BLaER1 treated with 17β-estradiol and CSF1 and Interleukin-3, amounts not matched to agents 10 nM and 100 nM (cell line): ENCODE results near the gene DNAJC30.
"Not testable (repeated sequence)": the region's sequence is repeated elsewhere in the genome, so short reads cannot be mapped to it uniquely, and the experiment has no call there.

Experiments
- H3K27ac ChIP-seq, 11 experiments: shearing (Covaris generic); formaldehyde crosslinking; 2 replicates each; pipeline ENCODE4 v1.8.1; 2022
- H3K27me3 ChIP-seq, 11 experiments: shearing (Covaris generic); formaldehyde crosslinking; 2 replicates each; pipeline ENCODE4 v1.8.1; 2022
- H3K36me3 ChIP-seq, 11 experiments: shearing (Covaris generic); formaldehyde crosslinking; 2 replicates each; pipeline ENCODE4 v1.8.1; 2022
- H3K4me1 ChIP-seq, 10 experiments: shearing (Covaris generic); formaldehyde crosslinking; 2 replicates each; pipeline ENCODE4 v1.8.1; 2022
- H3K4me2 ChIP-seq, 11 experiments: shearing (Covaris generic); formaldehyde crosslinking; 2 replicates each; pipeline ENCODE4 v1.8.1; 2022
- H3K4me3 ChIP-seq, 10 experiments: shearing (Covaris generic); formaldehyde crosslinking; 2 replicates each; pipeline ENCODE4 v1.8.1; 2022
- H3K9ac ChIP-seq, 11 experiments: shearing (Covaris generic); formaldehyde crosslinking; 2 replicates each; pipeline ENCODE4 v1.8.1; 2022
- H3K9me3 ChIP-seq, 11 experiments: shearing (Covaris generic); formaldehyde crosslinking; replicated peaks in 1 of 11; 2 replicates each; pipeline ENCODE4 v1.8.1; 2022
- H4K20me1 ChIP-seq, 11 experiments: shearing (Covaris generic); formaldehyde crosslinking; 2 replicates each; pipeline ENCODE4 v1.8.1; 2022
- Cebpa-rat ChIP-seq, 11 experiments: shearing (Covaris generic); IDR thresholded peaks; 2 replicates each; pipeline ENCODE4 v1.8.1; 2022

The DNAJC30 gene

GRCh38 chr7:73721377-73721817, 38.1 kb upstream of the DNAJC30 start:
- Histone ChIP-seq H3K27ac (no peak overlapping the region; a peak in 1 of 22 replicates), H3K9ac (no peak overlapping the region), H3K4me2 (peak overlapping the region in 7 of 11 experiments; percentile 5 to 100 (median 68); a peak in 14 of 22 replicates), H3K4me3 (no peak overlapping the region), H3K9me3 (no peaks in the 10 kb centered on the region), H3K4me1 (peaks cover 25 to 59% (median 50%) of the 10 kb centered on the region in 10 experiments), H3K27me3 (peaks cover 38 to 79% (median 48%) of the 10 kb centered on the region in 11 experiments), H4K20me1 (peaks cover 15 to 65% (median 38%) of the 10 kb centered on the region in 11 experiments; a peak in 21 of 22 replicates), H3K36me3 (no peaks in the 10 kb centered on the region)
- no peak for TF ChIP-seq Cebpa-rat (IDR thresholded peaks at IDR 0.05)

- H3K9me3 ChIP-seq, H3K4me3 ChIP-seq, H3K36me3 ChIP-seq: not testable (repeated sequence)
- Histone ChIP-seq H3K4me2 (peak overlapping the region in 8 of 11 experiments; percentile 64 to 100 (median 78); a peak in 14 of 22 replicates), H3K4me1 (peaks cover 35 to 69% (median 60%) of the 10 kb centered on the region in 10 experiments), H3K27me3 (peaks cover 48 to 88% (median 58%) of the 10 kb centered on the region in 11 experiments), H3K27ac (peak overlapping the region in 4 of 11 experiments; percentile 30 to 71 (median 63); a peak in 7 of 22 replicates), H3K9ac (peak overlapping the region in 2 of 11 experiments; percentile 25 to 53; a peak in 2 of 22 replicates), H4K20me1 (peaks cover 25 to 75% (median 48%) of the 10 kb centered on the region in 11 experiments; a peak in 21 of 22 replicates)
Measured at GRCh38 chr7:73720443-73720842, 37.2 kb upstream of the DNAJC30 start.

DNA sequence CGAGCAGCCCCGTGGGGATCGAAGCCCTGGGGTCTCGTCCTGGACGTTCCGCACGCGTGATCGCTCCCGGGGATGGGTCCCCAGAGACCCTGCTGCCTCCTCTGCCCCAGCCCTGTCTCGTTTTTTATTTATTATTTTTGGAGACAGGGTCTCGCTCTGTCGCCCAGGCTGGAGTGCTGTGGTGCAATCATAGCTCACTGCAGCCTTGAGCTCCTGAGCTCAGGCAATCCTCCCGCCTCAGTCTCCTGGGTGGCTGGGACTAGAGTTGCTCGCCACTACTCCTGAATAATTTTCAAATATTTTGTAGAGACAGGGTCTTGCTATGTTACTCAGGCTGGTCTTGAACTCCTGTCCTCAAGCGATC, 36.5 kb upstream of the DNAJC30 start:
- Histone ChIP-seq H3K27ac (peak overlapping the region in 5 of 11 experiments; percentile 28 to 71 (median 57); a peak in 8 of 22 replicates), H3K4me2 (peak overlapping the region; percentile 64 to 100 (median 80)), H3K4me1 (peaks cover 41 to 75% (median 66%) of the 10 kb centered on the region in 10 experiments), H3K9me3 (no peaks in the 10 kb centered on the region), H3K9ac (peak overlapping the region in 2 of 11 experiments; percentile 25 to 53; a peak in 3 of 22 replicates), H3K27me3 (peaks cover 54 to 91% (median 65%) of the 10 kb centered on the region in 11 experiments), H3K36me3 (no peaks in the 10 kb centered on the region), H3K4me3 (peak overlapping the region in 5 of 10 experiments; percentile 31 to 95 (median 78); a peak in 9 of 20 replicates), H4K20me1 (peaks cover 28 to 80% (median 54%) of the 10 kb centered on the region in 11 experiments; a peak in 21 of 22 replicates)
- TF ChIP-seq Cebpa-rat (IDR thresholded peaks at IDR 0.05) = peak in 6 of 11 experiments; percentile 52 to 93 (median 87); a peak in 11 of 22 replicates

DNA sequence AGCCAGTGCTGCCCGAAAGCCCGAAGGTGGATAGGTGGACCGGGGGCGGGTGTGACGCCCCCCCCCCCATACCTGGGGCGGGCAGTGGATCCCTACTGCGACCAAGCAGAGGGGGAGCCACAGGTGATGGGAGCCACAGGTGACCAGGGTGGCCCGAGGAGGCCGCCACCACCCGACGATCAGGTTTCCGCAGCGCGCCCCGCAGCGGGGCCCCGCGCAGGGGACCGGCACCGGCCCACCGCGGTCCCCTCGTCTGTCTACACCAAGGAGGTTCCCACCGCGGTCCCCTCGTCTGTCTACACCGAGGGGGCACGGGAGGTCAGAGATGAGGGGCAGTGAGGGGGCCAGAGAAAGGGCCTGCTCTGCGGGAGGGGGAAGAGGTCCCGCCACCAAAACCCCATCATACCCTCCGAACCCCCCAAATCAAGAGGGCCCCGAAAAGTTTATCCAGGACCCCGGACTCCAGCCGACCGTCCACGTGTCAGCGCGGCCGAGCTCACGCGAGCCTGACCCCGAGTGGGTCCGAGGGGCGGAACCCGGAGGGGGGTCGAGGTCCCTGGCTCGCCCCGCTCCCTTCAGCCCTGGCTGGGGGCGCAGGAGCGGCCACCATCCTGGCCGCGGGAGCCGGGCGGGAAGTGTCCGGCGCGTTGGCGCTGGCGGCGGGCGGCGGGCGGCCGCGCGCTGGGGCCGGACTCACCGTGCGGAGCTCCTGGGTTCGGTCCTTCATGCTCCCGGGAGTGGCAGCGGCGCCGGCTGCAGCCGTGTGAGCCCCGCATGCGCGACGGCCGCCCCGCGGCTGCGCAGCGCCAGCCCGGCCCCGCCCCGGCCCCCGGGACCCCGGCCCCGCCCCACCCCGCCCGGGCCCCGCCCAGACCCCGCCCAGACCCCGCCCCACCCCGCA, 35.9 kb upstream of the DNAJC30 start, which contains the start of gene STX1A:
TSS of gene STX1A (minus strand) at position 765 of the 901 bp plus-strand sequence. CDS start at position 727, 38 bp downstream.
- Histone ChIP-seq H3K4me2 (peak within 1 kb of the TSS; percentile 99 to 100 (median 100)), H3K36me3 (no peaks in the 10 kb centered on the region), H4K20me1 (peaks cover 34 to 82% (median 61%) of the 10 kb centered on the region in 11 experiments; a peak in 21 of 22 replicates), H3K27ac (peak within 1 kb of the TSS in 10 of 11 experiments; percentile 23 to 79 (median 39); a peak in 16 of 22 replicates), H3K4me1 (peaks cover 45 to 81% (median 70%) of the 10 kb centered on the region in 10 experiments), H3K4me3 (peak within 1 kb of the TSS; percentile 61 to 95 (median 70)), H3K9me3 (no peaks in the 10 kb centered on the region), H3K9ac (peak within 1 kb of the TSS; percentile 34 to 83 (median 65)), H3K27me3 (peaks cover 60 to 91% (median 71%) of the 10 kb centered on the region in 11 experiments)
- no peak for TF ChIP-seq Cebpa-rat (IDR thresholded peaks at IDR 0.05)

- peak overlapping the region; percentile 99 to 100 (median 100) for H3K4me2 ChIP-seq
- no peaks in the 10 kb centered on the region; a peak in 2 of 22 replicates for H3K36me3 ChIP-seq
- H3K9me3 ChIP-seq = no peaks in the 10 kb centered on the region
- H3K4me3 ChIP-seq = peak overlapping the region; percentile 61 to 95 (median 70)
- H3K9ac ChIP-seq = peak overlapping the region in 8 of 11 experiments; percentile 34 to 83 (median 73); a peak in 16 of 22 replicates
- TF ChIP-seq Cebpa-rat (IDR thresholded peaks at IDR 0.05) = no peak
- H4K20me1 ChIP-seq = peaks cover 41 to 89% (median 68%) of the 10 kb centered on the region in 11 experiments; a peak in 21 of 22 replicates
- H3K27ac ChIP-seq = peak overlapping the region in 8 of 11 experiments; percentile 7 to 79 (median 40); a peak in 10 of 22 replicates
- peaks cover 45 to 81% (median 70%) of the 10 kb centered on the region in 10 experiments for H3K4me1 ChIP-seq
- peaks cover 67 to 92% (median 78%) of the 10 kb centered on the region in 11 experiments for H3K27me3 ChIP-seq
Measured at GRCh38 chr7:73718438-73718881, 35.2 kb upstream of the DNAJC30 start.

- H3K4me1 ChIP-seq = peaks cover 45 to 81% (median 70%) of the 10 kb centered on the region in 10 experiments
- H3K9ac ChIP-seq = peak overlapping the region in 7 of 11 experiments; percentile 21 to 80 (median 69); a peak in 7 of 22 replicates
- peak in 5 of 11 experiments; percentile 19 to 78 (median 54); a peak in 7 of 22 replicates for TF ChIP-seq Cebpa-rat (IDR thresholded peaks at IDR 0.05)
- peak overlapping the region; percentile 99 to 100 (median 100) for H3K4me2 ChIP-seq
- H3K27ac ChIP-seq = peak overlapping the region in 8 of 11 experiments; percentile 14 to 79 (median 39); a peak in 12 of 22 replicates
- H4K20me1 ChIP-seq = peaks cover 46 to 94% (median 72%) of the 10 kb centered on the region in 11 experiments; a peak in 21 of 22 replicates
- peaks cover 72 to 95% (median 82%) of the 10 kb centered on the region in 11 experiments for H3K27me3 ChIP-seq
- peak overlapping the region; percentile 61 to 95 (median 70) for H3K4me3 ChIP-seq
- no peaks in the 10 kb centered on the region; a peak in 2 of 22 replicates for H3K36me3 ChIP-seq
- H3K9me3 ChIP-seq = no peaks in the 10 kb centered on the region
Measured at GRCh38 chr7:73717991-73718405, 34.7 kb upstream of the DNAJC30 start.

DNA sequence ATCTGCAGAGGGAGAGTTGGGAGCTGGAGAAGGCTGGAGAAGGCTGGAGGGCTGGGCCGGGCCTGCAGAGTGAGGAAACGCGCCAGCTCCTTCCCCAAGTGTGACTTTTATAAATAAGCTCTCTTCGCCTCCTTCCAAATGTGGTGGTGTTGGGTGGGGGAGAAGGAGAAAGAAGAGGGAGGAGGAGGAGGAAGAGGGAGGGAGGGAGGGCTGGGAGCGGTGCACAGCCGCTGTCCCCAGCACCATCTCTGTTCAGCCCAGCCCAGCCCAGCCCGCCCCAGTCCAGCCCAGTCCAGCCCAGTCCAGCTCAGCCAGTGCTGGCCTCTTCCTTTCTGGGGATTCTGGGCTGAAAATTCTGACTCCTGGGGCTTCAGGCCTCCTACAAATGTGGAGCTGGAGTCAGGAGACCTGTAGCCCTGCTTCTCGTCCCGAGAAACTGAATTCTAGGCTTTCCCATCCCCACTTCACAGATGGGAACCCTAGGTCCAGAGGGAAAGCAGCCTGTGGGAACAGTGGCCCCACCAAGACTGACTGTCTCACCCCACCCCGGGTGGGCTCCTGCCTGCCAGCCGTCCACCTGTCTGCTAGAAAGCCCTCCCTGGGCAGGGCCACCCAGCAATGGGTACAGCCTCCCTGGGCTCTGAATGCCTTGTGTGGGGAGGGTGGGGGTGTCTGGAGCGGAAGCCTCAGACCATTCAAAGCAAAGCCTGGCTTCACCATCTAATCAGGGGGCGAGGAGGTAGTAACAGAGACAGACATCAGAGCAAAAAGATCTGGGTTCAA, 34.0 kb upstream of the DNAJC30 start:
- Histone ChIP-seq H3K4me3 (peak overlapping the region in 6 of 10 experiments; percentile 16 to 95 (median 56); a peak in 7 of 20 replicates), H3K4me1 (peaks cover 45 to 83% (median 70%) of the 10 kb centered on the region in 10 experiments), H3K27ac (peak overlapping the region in 8 of 11 experiments; percentile 14 to 66 (median 39); a peak in 13 of 22 replicates), H3K9me3 (no peaks in the 10 kb centered on the region), H3K27me3 (peaks cover 80 to 95% (median 88%) of the 10 kb centered on the region in 11 experiments), H4K20me1 (peaks cover 53 to 97% (median 80%) of the 10 kb centered on the region in 11 experiments), H3K9ac (peak overlapping the region in 6 of 11 experiments; percentile 16 to 77 (median 34); a peak in 8 of 22 replicates), H3K36me3 (no peaks in the 10 kb centered on the region; a peak in 2 of 22 replicates), H3K4me2 (peak overlapping the region; percentile 99 to 100 (median 100))
- no peak for TF ChIP-seq Cebpa-rat (IDR thresholded peaks at IDR 0.05)
